GM23248 (cell line): ENCODE measurements around the gene SLC38A11.

Experiments used
- EZH2 ChIP-seq: fragments of 200-600 bp; sonication (generic); IDR thresholded peaks from 2 replicates; pipeline ENCODE4 v1.6.1; 2018; ENCODE audit warnings: antibody characterized with exemption, mild to moderate bottlenecking; ENCODE audit not compliant: insufficient read depth, poor library complexity, severe bottlenecking
- EZH2phosphoT487 ChIP-seq: fragments of 200-600 bp; sonication (generic); IDR thresholded peaks from 2 replicates; pipeline ENCODE4 v1.6.1; 2018; ENCODE audit warnings: antibody characterized with exemption, moderate library complexity, mild to moderate bottlenecking, low read depth; ENCODE audit not compliant: insufficient read depth

DNA sequence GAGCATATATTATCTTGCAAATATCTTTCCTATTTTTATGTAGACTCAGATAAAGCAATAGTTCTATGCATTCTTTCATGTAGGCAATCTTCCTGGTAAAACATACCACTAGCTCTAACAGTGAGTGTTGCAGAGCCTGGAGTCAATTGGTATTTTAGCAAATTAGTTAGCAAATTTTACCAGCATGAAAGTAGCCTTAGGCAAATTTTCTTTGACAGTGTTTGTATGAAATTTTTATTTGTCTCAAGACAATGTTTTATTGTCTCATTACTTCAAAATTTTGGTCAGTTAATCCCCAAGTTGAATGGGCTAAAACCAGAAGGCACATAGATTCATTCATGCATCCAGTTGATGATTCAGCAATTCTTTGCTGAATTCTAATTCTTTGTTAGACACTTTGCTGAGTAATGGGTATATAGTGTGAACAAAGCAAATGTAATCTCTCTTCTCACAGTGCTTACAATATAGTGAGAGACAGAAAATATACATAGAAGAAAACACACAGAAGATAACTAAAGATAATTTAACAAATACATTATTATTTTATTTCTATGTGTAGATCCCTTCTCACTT, 27.1 kb downstream of the SLC38A11 start:
- TF ChIP-seq EZH2 = no peak
- no peak for TF ChIP-seq EZH2phosphoT487
